T-helper 22 cell (primary cell): ENCODE data around the gene NR1D2.
"Not testable (repeated sequence)": the region's sequence is repeated elsewhere in the genome, so short reads cannot be mapped to it uniquely, and the experiment has no call there.

ENCODE experiments used
- DNase-seq: peaks from one replicate; pipeline ENCODE4 v3.0.0-alpha.2; 2020; ENCODE audit warnings: low read depth

Gene NR1D2

DNA sequence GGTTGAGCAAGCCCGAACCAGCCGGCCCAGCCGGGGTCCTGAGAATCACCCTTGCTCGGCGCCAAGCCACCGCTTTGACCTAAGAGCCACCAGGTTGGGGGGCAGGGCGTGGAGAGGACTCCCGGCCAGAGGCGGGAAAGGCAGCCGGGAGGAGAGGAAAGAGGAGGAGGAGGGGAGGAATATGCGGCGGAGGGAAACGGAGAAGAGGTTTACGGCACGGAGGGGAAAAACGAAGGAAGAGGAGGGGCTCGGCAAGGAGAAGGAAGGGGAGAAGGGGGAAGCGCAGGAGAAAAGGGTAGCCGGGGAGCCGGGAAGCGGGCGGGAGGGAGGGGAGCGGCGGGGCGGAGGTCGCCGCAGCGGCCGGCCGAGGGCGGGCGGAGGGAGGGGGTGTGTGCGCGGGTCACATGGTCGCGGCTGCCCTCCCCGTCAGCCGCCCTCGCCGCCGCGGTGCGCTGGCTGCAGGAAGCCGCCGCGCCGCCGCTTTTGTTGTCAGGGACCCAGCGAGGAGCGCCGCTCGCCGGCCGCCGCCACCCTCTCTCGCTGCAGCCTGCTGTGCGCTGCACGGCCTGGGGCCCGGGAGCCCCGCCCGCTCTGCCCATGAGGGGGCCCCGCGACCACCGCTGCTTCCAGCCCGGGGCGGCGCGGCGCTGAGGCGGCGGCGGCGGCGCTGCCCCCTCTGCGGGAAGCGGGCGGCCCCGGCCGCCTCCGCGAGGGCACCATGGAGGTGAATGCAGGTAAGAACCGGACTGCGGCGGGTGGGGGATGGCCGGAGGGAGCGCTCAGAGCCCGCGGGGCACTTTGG lies at the start of gene NR1D2:
Gene NR1D2 (plus strand): TSS at position 426 of the 802 bp plus-strand sequence. CDS start 293 bp downstream, at position 719.
- DNase-seq: peak; percentile 75

DNA sequence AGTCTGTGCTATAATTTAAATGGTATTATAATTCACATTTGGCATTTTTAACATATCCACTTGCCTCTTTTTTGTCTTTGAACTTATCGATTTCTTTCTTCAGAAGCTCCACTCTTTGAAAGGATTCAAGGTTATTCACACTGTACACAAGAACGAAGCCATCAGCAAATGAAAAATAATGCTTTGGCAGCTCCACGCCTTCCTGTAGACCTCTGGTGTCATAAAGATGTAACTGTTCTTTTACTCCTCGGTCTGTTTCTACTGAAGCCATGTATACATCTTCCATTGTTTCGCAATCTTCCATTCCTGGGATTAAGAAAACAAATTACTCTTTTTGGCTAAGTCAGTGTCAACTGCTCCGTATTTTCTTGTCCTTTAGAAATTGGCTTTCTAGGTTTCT lies 44.3 kb upstream of the NR1D2 start:
- no peak for DNase-seq

DNA sequence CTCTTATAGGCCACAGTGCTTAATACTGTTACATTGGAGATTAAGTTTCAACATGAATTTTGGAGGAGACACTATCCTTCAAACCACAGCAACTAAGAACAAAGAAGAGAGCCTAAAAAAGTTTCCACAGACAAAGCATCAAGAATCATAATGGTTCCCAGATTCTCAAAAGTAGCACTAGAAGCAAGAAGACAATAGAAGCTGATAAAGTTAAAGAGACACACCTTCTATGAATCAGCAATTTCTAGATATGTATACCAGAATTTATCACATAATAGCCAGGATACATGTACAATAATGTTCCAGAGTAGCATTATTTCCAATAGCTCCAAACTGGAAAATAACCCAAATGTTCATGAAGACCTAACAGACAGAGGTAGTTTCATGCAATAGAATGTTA lies 40.5 kb upstream of the NR1D2 start:
- no peak for DNase-seq

DNA sequence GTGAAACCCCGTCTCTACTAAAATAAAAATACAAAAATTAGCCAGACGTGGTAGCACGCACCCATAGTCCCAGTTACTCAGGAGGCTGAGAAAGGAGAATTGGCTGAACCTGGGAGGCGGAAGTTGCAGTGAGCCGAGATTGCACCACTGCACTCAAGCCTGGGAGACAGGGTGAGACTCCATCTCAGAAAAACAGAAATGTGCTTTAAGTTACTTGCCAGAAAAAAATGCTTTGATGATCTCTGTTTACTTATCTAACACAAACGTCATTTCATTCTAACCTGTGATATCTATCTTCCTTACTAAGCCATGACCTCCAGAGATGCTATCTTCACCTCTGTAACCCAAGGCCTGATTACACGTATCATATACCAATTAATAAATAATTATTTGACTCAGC lies 35.7 kb upstream of the NR1D2 start:
- DNase-seq: no peak

DNA sequence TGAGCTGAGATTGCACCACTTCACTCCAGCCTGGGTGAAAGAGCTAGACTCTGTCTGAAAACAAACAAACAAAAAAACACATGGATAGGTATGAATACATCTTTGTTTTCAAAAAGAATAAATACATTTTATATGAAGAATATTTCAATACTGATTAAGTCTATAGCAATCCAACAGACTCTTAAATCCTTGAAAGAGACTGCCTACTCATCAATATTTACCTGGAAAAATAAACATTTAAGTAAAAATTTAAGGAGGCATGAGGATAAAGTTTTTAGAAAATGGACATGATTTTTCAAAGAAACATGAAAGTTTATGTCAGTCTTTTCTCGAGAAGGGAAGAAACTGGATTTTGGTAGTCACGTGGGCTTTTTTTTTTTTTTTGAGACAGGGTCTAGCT lies 33.7 kb upstream of the NR1D2 start:
- no peak for DNase-seq

DNA sequence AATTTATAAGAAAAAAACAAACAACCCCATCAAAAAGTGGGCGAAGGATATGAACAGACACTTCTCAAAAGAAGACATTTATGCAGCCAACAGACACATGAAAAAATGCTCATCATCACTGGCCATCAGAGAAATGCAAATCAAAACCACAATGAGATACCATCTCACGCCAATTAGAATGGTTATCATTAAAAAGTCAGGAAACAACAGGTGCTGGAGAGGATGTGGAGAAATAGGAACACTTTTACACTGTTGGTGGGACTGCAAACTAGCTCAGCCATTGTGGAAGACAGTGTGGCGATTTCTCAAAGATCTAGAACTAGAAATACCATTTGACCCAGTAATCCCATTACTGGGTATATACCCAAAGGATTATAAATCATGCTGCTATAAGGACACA lies 32.8 kb upstream of the NR1D2 start:
- DNase-seq: not testable (repeated sequence)

DNA sequence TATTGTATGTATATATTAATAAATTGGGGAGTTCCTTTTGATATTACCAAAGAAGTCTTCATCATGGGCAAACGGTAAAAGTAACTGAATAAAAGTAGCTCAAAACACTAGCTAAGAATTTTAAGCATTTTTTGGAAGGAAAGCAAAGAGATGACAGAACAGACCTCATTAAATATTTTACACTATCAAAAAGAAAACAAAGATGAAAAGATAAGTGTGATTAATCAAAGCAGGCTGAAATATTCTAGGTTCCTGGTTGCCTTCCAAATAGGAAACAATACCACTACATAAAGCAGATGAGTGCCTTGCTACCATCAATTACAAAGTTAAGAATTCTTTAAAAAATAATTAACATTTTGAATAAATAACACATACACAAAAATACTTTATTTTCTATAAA lies 31.9 kb upstream of the NR1D2 start:
- no peak for DNase-seq

DNA sequence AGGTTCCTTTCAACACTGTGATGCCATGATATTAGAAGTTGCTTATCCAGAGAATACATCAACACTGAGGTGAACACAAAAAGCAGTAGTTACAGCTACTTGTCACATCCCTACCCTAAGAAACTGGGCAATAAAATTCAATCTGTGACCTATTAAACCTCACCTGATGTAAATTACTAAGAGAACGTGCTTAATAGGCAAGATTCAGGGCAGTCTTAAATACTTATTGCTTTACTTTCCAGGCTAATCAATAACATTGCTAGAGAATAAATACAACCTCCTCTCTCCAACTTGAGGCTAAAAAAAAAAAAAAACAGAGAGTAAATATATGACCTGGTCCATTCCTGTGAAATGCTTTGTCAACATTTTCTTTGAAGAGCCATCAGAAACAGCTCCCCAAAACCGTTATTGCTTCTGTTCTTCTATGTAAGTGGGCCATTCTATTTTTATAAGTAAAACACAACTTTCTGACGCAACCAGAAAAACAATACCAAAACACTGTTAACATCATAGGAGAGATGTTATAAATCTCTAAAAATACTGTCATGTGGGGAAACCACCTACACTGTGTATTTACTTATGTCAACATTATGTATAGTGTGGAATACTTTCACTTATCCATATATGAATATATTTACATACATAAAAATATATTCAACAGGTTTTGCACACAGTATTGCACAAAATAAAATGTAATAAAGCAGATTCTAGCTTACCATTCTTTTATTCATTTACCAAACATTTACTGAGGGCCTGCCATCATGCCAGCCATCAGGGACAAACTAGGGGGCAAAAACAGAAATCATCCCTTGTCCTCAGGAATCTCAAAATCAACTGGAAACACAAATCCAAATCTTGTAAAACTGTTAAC lies 31.0 kb upstream of the NR1D2 start:
- no peak for DNase-seq

DNA sequence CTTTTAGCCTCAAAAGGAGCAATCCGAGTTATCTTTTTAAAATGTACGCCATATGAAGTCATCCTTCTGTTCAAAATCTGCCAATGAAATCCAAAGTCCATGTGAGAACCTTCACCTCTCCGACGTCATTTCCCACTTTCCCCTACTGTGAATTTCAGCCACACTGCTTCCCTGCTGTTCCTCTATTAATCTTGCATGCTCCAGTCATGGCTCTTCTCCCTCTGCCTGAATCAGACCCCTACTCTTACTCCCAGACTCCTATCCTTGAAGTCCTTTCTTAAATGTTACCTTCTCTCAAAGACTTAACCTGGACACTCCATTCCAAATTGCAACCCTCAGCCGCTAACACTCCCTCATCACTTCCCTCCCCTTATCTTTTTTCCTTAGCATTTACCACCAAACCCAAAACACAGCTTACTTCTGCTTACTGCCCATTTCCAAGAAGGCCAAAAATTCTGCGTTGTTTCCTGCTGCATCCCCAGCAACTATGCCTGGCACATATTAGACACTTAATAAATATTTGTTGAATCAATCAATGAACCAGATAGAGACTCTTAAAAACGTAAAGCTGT lies 29.5 kb upstream of the NR1D2 start:
- no peak for DNase-seq

DNA sequence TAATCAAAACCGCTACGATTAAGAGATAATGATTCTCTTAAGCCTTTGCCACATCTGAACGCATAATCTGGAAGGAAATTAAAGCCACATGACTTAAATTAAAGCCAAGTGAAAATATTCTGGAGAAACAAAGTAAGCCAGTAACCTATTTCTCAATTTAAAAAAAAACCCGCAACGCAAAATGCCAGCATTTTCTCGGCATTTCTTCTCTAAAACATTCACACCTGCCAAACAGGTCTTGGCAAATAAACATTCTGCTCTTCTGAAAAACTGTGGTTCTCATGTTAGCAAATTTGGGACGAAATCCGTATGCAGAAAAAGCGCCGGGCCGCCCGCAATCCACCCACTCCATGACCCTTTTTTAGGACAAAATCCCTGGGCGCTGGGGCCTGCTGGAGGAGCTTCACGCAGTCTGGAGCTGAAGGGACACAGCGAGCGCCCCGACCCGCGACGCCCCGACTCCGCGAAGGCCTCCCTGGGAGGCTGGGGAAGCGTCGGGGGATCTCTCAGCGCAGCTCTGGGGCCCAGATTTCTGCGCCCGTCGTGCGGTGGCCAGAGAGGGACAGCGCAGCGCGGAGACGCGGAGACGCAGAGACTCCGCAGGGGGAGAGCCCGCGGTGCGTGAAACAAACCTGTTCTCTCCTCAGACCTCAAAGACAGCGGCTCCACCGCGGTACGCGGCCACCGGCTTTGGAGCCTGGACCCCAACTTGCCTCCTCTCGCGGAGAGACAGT lies 28.8 kb upstream of the NR1D2 start:
- DNase-seq: no peak

DNA sequence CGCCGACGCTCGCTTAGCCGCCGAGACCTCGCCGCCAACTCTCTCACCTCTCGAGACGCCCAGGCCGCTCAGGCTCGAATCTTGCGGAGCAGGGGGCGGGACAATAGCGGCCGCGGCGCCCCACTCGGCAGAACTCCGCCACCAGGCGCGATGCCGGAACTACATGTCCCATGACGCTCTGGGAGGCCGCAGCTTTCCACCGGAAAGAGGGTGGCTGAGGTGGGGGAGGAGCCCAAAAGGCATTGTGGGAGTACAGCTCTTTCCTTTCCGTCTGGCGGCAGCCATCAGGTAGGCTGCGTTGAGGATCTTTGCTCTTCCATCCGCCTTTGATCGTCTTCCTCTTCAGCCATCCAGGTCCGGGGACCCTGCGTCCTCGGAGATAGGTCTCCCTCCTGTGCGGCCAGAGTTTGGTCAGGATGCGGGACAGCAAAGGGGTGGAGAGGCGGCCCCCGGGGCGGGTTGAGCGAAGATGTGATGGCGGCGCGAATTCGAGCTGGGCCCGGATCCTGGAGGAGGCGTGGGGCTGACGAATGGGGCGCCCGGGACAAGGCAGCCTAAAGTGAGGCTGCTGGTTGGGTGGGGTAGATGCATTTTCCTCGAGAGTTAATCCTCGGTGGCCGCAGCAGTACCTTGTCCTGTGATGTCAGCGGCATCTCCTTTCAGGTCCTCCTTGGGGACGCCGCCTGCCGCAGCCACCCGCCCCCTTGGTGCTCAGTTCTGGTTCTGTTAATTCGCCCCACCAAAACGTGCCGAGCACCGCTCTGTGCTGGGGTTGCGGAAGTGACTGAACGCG lies 28.0 kb upstream of the NR1D2 start, which contains the start of the genes NKIRAS1 and RPL15:
Gene NKIRAS1 (minus strand): TSS at position 105 of the 793 bp plus-strand sequence. CDS start 6,086 bp downstream, outside the sequence.
Gene RPL15 (plus strand): TSS at position 247 of the 793 bp plus-strand sequence. CDS start 728 bp downstream, outside the sequence.
- peak; percentile 96 for DNase-seq

DNA sequence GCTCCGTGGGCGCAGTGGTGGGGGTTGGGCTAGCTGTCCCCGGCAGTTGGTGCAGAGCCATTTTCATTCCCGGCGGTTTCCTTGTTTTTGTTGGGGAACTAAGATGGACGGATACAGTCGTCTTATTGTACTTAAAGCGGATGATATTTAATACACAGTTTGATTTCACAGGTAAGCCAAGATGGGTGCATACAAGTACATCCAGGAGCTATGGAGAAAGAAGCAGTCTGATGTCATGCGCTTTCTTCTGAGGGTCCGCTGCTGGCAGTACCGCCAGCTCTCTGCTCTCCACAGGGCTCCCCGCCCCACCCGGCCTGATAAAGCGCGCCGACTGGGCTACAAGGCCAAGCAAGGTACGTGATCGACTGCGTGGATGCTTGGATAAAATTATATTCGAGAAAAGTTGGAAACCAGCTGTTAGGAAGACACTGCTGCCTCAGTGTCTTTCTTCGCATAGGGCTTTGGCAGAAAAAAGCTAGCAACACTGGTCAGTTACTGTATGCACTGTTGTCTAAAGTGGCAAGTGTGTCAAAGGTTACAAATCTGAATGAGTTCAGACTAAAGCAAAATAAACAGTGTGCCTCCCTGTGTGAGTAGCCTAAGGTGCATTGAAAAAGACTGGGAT lies 27.3 kb upstream of the NR1D2 start:
- DNase-seq: not testable (repeated sequence)

DNA sequence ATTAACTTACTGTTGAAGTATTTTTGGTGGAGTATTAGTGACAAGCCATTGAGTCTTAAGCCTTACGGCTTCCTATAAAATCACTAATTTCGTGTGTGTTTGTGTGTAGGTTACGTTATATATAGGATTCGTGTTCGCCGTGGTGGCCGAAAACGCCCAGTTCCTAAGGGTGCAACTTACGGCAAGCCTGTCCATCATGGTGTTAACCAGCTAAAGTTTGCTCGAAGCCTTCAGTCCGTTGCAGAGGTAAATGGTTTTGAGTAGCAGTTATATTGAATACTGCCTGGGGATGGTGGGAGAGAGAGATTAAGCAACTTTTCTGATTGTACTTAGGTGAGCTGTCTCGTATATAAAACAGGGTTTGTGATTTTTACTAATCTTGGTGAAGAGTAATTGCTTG lies 26.8 kb upstream of the NR1D2 start:
- not testable (repeated sequence) for DNase-seq

DNA sequence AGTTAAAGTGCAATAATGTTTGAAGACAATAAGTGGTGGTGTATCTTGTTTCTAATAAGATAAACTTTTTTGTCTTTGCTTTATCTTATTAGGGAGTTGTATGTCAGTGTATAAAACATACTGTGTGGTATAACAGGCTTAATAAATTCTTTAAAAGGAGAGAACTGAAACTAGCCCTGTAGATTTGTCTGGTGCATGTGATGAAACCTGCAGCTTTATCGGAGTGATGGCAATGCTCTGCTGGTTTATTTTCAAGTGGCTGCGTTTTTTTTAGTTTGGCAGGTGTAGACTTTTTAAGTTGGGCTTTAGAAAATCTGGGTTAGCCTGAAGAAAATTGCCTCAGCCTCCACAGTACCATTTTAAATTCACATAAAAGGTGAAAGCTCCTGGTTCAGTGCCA lies 25.5 kb upstream of the NR1D2 start:
- no peak for DNase-seq

DNA sequence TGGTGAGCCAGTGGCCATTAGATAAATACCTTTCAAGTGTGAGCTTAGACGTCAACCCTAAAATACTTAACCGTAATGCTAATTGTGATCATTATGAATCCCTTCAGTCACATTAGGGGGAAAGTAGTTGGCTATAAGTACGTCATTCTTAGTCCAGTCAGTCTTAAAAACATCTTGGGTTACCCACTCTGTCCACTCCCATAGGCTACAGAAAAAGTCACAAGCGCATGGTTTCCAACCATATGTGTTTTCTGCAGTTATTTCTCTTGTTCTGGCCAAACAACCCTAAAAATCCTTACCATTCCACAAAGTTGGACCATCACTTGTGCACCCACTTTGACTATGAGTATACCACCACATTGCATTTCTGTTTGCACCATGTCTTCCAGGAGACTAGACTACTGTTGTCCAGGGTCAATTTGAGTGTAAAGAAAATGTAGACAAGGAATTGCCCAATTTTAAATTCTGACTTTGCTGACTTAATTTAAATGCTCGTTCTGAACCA lies 24.9 kb upstream of the NR1D2 start:
- no peak for DNase-seq

DNA sequence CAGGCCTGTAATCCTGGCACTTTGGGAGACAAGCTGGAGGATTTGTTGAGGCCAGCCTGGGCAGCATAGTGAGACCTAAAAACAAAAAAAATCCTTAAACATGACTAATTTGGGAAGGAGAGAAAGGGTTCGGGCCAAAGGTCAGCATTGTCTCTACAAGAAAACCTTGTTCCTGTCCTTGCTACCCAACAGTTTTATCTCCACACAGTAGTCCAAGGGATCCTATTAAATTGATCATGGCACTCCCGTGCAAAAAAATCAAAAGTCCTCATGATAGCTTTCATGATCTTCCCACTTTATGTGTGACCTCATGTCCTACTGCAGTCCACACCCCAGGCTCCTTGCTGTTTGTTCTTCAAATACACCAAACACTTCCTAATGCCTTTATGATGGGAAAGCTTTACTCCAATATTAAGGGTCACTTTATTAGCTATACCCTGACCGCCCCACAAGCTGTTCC lies 24.0 kb upstream of the NR1D2 start:
- no peak for DNase-seq

DNA sequence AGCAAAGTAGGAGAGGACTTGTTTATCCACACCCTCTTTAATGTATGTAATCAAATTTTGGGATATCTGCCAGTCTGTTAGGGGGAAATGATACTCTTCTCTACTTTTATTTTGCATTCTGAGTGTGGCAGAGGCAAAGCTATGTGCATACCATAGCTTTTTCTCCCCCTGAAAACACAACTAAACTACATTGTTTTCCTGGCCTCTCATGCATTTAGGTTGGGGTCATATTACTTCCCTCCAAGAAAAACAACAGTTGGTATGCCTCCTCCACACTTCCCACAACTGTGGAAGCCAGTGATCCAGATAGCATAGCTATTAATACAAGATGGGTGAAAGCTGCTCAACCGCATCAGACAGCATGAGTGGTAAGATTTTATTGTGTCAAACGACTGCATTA lies 21.3 kb upstream of the NR1D2 start:
- no peak for DNase-seq

DNA sequence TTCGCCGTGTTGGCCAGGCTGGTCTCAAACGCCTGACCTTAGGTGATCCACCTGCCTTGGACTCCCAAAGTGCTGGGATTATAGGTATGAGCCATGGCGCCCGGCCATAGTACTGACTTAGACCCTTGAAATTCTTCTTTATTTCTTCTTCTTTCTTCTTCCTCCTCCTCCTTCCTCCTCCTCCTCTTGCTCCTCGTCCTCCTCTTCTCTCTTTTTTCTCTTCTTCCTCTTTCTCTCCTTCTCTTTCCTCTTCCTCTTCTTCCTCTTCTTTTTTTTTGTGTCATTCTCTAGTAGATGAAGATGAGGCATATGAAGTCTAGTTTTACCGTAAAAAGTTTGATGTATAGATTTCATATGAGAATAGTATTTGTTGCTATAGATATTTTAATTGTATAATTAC lies 18.8 kb upstream of the NR1D2 start:
- no peak for DNase-seq

DNA sequence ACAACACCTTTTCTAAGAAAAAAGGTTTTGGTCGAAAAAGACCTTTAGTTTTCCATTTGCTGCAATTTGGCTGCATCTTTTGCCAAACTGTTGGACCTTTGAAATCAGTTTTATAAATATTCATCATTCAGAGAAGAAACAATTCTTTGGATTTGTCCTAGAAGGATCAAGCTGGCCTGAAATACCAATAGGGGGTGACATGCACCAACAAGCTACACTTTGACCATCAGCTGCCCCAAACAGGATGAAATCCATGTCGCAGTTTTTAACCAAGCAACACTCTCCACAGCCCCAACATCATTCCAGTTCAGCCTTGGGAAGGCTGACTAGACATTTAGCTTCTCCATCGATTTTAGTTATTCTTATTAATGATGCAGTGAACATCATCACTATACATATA lies 18.4 kb upstream of the NR1D2 start:
- no peak for DNase-seq

DNA sequence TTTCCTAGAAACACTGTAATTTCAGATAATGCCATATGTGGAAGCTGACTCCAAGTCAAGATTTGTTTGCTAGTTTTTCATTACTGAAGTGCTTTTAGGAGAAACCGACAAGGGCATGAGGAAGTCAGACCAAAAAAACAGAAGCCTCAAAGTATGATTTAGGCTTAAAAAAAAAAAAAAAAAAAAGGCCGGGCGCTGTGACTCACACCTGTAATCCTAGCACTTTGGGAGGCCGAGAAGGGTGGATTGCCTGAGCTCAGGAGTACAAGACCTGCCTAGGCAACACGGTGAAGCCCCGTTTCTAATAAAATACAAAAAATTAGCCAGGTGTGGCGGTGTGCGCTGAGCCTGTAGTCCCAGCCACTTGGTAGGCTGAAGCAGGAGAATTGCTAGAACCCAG lies 16.6 kb upstream of the NR1D2 start:
- no peak for DNase-seq
